Kasumi-1 (cell line): Measurements from ENCODE around the gene CNTFR.

Experiments used
- DNase-seq, 2 experiments: peaks; one replicate each; lab custom pipeline; 2025; lab: John Stamatoyannopoulos, UW

CNTFR gene

DNA sequence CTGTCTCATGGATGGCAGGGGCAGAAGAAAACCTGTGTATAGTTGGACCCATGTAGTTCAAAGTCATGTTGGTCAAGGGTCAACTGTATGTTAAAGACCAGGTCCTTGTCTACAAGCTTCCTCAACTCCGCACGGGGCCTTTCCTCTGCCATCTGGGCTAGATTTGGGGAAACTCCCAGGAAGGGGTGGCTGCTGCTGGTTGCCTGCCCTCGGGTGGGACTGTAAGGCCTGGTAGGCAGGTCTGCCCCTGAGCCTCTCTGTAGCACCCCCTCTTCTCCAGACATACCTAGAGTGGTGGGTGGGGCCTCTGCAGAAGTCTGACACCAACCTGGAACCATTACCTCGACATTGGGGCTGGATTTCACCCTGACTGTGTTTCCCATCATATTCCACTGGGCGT is 82.0 kb downstream of the CNTFR start:
- DNase-seq, result no peak

DNA sequence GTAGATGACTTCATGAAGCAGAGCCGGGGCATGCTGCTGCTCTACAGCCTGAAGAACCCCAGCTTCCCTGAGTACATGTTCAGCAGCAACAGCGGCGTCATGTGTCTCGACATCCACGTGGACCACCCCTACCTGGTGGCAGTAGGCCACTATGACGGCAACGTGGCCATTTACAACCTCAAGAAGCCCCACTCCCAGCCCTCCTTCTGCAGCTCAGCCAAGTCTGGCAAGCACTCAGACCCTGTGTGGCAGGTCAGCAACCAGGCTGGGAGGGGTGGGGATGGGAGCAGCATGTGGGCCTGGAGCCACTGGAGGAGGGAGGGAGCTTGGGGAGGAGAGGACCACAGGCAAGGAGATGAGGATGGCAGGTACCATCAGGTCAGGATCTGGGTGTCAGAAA is 82.9 kb downstream of the CNTFR start:
- no peak for DNase-seq

DNA sequence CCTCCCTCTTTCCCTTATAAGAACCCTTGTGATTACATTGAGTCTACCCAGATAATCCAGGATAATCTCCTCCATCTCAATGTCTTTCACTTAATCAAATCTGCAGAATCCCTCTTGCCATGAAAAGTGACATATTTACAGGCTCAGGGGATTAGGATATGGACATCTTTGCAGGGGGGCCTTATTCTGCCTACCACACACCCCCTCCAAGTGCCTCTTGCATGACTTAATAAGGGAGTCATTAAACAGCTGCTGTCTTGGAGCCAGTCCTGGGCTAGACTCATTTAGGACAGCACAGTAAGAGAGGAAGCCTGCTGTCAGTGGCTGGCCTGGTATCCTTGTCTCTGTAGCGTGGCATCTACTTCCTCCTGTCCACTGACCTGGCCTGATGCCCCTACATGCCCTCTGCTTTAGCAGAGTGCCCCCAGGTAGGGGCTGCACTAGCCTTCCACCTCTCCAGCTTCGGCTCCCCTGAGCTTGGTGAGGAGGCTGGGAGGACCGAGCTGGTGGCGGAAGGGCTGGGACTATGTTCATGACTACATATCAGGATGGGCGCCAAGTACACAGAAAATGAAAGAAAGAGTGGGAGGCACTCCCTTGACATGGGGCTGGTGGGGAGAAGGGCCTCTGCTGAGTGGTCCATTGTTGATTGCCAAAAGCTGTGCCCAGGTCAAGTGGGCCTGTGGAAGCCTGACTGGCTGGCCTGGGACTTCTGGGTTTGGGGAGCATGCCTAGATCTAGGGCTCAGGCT is 84.0 kb downstream of the CNTFR start:
- DNase-seq, result no peak

DNA sequence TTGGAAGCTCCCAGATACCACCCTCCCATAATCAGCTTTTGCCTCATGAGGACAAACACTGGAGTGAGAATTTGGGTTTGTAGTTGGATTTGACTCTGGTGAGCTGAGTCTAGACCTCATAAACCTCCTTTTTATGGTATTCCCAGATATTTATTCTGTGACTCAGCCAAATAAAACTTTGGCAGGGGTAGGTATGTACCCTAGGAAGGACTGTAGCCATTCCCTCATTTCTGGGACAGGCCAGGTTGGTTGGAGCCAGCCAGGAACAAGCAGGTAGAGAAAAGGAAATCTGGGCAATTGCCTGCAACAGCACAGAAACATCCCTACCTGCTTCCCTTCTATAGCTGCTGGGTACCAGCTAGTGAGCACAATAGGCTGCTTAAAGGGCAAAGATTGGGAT is 86.1 kb downstream of the CNTFR start:
- no peak for DNase-seq

DNA sequence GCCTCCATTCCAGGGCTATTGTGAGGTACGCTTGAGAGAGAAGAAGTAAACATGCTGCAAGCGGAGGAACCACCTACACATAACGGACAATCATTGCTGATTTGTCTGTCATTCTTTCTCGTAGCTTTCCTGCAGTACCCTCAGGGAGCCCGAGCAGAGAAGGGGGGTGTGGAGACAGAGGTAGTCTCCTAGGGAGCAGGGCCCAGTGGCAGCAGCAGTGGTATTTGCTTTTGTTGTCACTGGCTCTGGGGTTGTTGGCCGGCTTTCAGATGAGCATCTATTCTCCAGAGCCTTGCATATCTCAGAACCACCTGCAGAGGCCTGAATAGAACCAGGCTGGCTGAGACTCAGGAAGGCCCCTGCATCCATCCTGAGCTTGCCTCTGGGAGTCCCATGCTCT is 86.6 kb downstream of the CNTFR start:
- no peak for DNase-seq

DNA sequence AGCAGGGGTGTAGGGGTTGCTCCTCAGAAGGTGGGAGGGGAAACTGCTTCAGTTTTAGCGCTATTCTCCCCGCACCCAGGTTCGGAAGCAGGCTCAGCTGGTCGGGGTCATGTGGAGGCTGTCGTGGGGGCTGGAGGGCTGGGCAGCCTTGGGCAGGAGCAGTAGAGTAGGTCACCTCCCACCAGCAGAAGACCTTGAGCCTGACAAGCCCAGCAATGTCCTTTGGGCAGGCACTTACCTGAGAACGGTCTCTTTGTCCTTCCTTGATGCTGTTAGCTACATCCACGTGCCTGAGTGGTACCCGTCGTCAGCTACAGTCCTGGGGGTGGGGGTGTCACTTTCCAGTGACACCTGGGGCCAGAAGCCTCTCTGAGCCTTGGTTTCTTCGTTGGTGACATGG is 87.1 kb downstream of the CNTFR start:
- no peak for DNase-seq

DNA sequence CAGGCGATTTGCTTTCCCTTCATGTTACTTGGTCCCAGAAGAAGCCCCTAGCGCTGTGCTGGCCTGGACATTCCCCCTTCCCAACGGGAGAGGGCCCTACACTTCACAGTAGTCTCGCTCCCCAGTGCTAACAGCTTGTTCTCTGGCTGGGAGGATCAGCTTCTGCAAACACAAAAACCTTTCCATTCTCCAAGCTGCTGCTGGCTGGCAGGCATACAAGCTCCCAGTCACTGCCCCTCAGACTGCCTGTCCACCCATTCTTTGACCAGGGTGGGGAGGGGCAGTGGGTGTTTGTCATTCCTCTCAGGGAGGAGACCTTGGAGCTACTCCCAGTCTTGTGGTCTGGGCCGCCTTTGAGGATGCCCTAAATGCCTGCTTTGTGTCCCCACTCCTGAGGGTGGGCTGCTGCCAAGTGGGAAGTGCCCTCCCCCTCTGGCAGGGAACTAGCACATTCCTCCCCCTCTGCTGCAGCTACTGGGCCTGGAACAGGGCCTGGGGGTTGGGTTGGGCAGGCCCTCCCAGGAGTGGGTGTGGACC is 87.6 kb downstream of the CNTFR start:
- no peak for DNase-seq
